GM23248 (cell line): Measurements from ENCODE around the gene BCAR3.

Experiments used
- EZH2 ChIP-seq: fragments of 200-600 bp; sonication (generic); IDR thresholded peaks from 2 replicates; pipeline ENCODE4 v1.6.1; 2018; ENCODE audit warnings: antibody characterized with exemption, mild to moderate bottlenecking; ENCODE audit not compliant: insufficient read depth, poor library complexity, severe bottlenecking
- EZH2phosphoT487 ChIP-seq: fragments of 200-600 bp; sonication (generic); IDR thresholded peaks from 2 replicates; pipeline ENCODE4 v1.6.1; 2018; ENCODE audit warnings: antibody characterized with exemption, moderate library complexity, mild to moderate bottlenecking, low read depth; ENCODE audit not compliant: insufficient read depth

- TF ChIP-seq EZH2 (no peak), EZH2phosphoT487 (no peak)
These were observed 62.0 kb downstream of the BCAR3 start for GRCh38 chr1:93619507-93620171.
